ENCODE results near the gene TLE4. TPM values are rescaled to one million over a fixed set of nuclear protein-coding genes. Genes with fewer than 3 reads are reported as not detected.

The TLE4 gene
- total RNA-seq, 1 experiment from 2014 or later = 0.97 TPM

GRCh38 chr9:79573412-79573923 lies 1.7 kb downstream of the TLE4 start:
- peaks cover 8% of the 10 kb centered on the region for H3K36me3 Mint-ChIP-seq (ENCODE audit: insufficient read depth, unreplicated experiment)
- no TSS peak for BruUV-seq (replicated peaks)
- H3K27me3 Mint-ChIP-seq (ENCODE audit: unreplicated experiment) = peaks cover 26% of the 10 kb centered on the region
- intact Hi-C loops (cut with micrococcal nuclease; ENCODE audit: unreplicated experiment) = no loop called here
- no peaks in the 10 kb centered on the region for H3K4me1 Mint-ChIP-seq (ENCODE audit: low read depth, unreplicated experiment)
- H3K27ac Mint-ChIP-seq (ENCODE audit: unreplicated experiment) = peak overlapping the region; percentile 58
- H3K4me3 Mint-ChIP-seq (ENCODE audit: low read depth, unreplicated experiment) = no peak overlapping the region
- TF ChIP-seq, protein P1, sequence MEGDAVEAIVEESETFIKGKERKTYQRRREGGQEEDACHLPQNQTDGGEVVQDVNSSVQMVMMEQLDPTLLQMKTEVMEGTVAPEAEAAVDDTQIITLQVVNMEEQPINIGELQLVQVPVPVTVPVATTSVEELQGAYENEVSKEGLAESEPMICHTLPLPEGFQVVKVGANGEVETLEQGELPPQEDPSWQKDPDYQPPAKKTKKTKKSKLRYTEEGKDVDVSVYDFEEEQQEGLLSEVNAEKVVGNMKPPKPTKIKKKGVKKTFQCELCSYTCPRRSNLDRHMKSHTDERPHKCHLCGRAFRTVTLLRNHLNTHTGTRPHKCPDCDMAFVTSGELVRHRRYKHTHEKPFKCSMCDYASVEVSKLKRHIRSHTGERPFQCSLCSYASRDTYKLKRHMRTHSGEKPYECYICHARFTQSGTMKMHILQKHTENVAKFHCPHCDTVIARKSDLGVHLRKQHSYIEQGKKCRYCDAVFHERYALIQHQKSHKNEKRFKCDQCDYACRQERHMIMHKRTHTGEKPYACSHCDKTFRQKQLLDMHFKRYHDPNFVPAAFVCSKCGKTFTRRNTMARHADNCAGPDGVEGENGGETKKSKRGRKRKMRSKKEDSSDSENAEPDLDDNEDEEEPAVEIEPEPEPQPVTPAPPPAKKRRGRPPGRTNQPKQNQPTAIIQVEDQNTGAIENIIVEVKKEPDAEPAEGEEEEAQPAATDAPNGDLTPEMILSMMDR (IDR thresholded peaks at IDR 0.05; ENCODE audit: unreplicated experiment) = no peak
- CTCF ChIA-PET = no interaction called here
- no peak for DNase-seq
- no peaks in the 10 kb centered on the region for H3K9me3 Mint-ChIP-seq (ENCODE audit: low read depth, unreplicated experiment)

GRCh38 chr9:79574136-79574535 lies 2.4 kb downstream of the TLE4 start:
- H3K4me3 Mint-ChIP-seq (ENCODE audit: low read depth, unreplicated experiment) = no peak overlapping the region
- H3K27me3 Mint-ChIP-seq (ENCODE audit: unreplicated experiment) = peaks cover 26% of the 10 kb centered on the region
- CTCF ChIA-PET = no interaction called here
- TSS peak; percentile 8 for BruUV-seq (replicated peaks)
- intact Hi-C loops (cut with micrococcal nuclease; ENCODE audit: unreplicated experiment) = no loop called here
- TF ChIP-seq, protein P1 (IDR thresholded peaks at IDR 0.05; ENCODE audit: unreplicated experiment) = no peak
- peaks cover 8% of the 10 kb centered on the region for H3K36me3 Mint-ChIP-seq (ENCODE audit: insufficient read depth, unreplicated experiment)
- H3K4me1 Mint-ChIP-seq (ENCODE audit: low read depth, unreplicated experiment) = no peaks in the 10 kb centered on the region
- H3K9me3 Mint-ChIP-seq (ENCODE audit: low read depth, unreplicated experiment) = no peaks in the 10 kb centered on the region
- DNase-seq = no peak
- no peak overlapping the region for H3K27ac Mint-ChIP-seq (ENCODE audit: unreplicated experiment)

- BruUV-seq (replicated peaks) = no TSS peak
- TF ChIP-seq, protein P1 (IDR thresholded peaks at IDR 0.05; ENCODE audit: unreplicated experiment) = no peak
- Mint-ChIP-seq H3K27ac (ENCODE audit: unreplicated experiment) (no peak overlapping the region), H3K9me3 (ENCODE audit: low read depth, unreplicated experiment) (no peaks in the 10 kb centered on the region), H3K36me3 (ENCODE audit: insufficient read depth, unreplicated experiment) (peaks cover 8% of the 10 kb centered on the region), H3K27me3 (ENCODE audit: unreplicated experiment) (peaks cover 26% of the 10 kb centered on the region), H3K4me1 (ENCODE audit: low read depth, unreplicated experiment) (no peaks in the 10 kb centered on the region), H3K4me3 (ENCODE audit: low read depth, unreplicated experiment) (no peak overlapping the region)
- CTCF ChIA-PET = no interaction called here
- no peak for DNase-seq
- intact Hi-C loops (cut with micrococcal nuclease; ENCODE audit: unreplicated experiment) = no loop called here
Measured at GRCh38 chr9:79574781-79575180, 3.0 kb downstream of the TLE4 start.

- Mint-ChIP-seq H3K4me3 (ENCODE audit: low read depth, unreplicated experiment) (no peak overlapping the region), H3K27me3 (ENCODE audit: unreplicated experiment) (peaks cover 26% of the 10 kb centered on the region), H3K4me1 (ENCODE audit: low read depth, unreplicated experiment) (no peaks in the 10 kb centered on the region), H3K27ac (ENCODE audit: unreplicated experiment) (no peak overlapping the region), H3K9me3 (ENCODE audit: low read depth, unreplicated experiment) (no peaks in the 10 kb centered on the region), H3K36me3 (ENCODE audit: insufficient read depth, unreplicated experiment) (peaks cover 8% of the 10 kb centered on the region)
- DNase-seq = no peak
- TF ChIP-seq, protein P1 (IDR thresholded peaks at IDR 0.05; ENCODE audit: unreplicated experiment) = no peak
- intact Hi-C loops (cut with micrococcal nuclease; ENCODE audit: unreplicated experiment) = no loop called here
- BruUV-seq (replicated peaks) = no TSS peak
- CTCF ChIA-PET = no interaction called here
Measured at GRCh38 chr9:79575547-79575946, 3.8 kb downstream of the TLE4 start.
